Measurements from ENCODE around the gene STIM1.

GRCh38 chr11:3953327-3953726, 97.9 kb downstream of the STIM1 start:
- TF ChIP-seq POLR2A (IDR thresholded peaks at IDR 0.05) = no peak
- no peak for TF ChIP-seq CTCF (IDR thresholded peaks at IDR 0.05)

All from right lobe of liver (tissue), 4 donors.